HG02798 (cell line): ENCODE data around the gene MAML2.

Source experiments
- ATAC-seq: cut with Tn5 transposase; IDR thresholded peaks from one replicate; pipeline ENCODE4 v1.9.1; 2021; ENCODE audit warnings: mild to moderate bottlenecking; ENCODE audit not compliant: unreplicated experiment, poor library complexity

The MAML2 gene

GRCh38 chr11:96218901-96219300 is 124.1 kb downstream of the MAML2 start:
- ATAC-seq: no peak

GRCh38 chr11:96218006-96218405 is 125.0 kb downstream of the MAML2 start:
- no peak for ATAC-seq

GRCh38 chr11:96217206-96217605 is 125.8 kb downstream of the MAML2 start:
- ATAC-seq: no peak

GRCh38 chr11:96215826-96216225 is 127.2 kb downstream of the MAML2 start:
- ATAC-seq: no peak

GRCh38 chr11:96215110-96215782 is 127.7 kb downstream of the MAML2 start:
- peak; percentile 78 for ATAC-seq

GRCh38 chr11:96214777-96215109 is 128.3 kb downstream of the MAML2 start:
- ATAC-seq: no peak

GRCh38 chr11:96213500-96213899 is 129.5 kb downstream of the MAML2 start:
- no peak for ATAC-seq

- no peak for ATAC-seq
These were observed 131.6 kb downstream of the MAML2 start for GRCh38 chr11:96211436-96211835.

GRCh38 chr11:96207459-96208449 is 135.2 kb downstream of the MAML2 start:
- ATAC-seq: no peak

GRCh38 chr11:96206955-96207354 is 136.0 kb downstream of the MAML2 start:
- ATAC-seq: no peak

- no peak for ATAC-seq
These were observed 137.6 kb downstream of the MAML2 start for GRCh38 chr11:96205460-96205809.

GRCh38 chr11:96204721-96205459 is 138.1 kb downstream of the MAML2 start:
- ATAC-seq: no peak

- no peak for ATAC-seq
These were observed 138.7 kb downstream of the MAML2 start for GRCh38 chr11:96204366-96204659.

GRCh38 chr11:96203567-96204365 is 139.2 kb downstream of the MAML2 start:
- no peak for ATAC-seq

GRCh38 chr11:96200243-96200642 is 142.8 kb downstream of the MAML2 start:
- ATAC-seq: no peak

GRCh38 chr11:96199563-96200025 is 143.4 kb downstream of the MAML2 start:
- ATAC-seq: no peak

- ATAC-seq: peak; percentile 78
These were observed 144.9 kb downstream of the MAML2 start for GRCh38 chr11:96197801-96198701.

GRCh38 chr11:96197103-96197502 is 145.9 kb downstream of the MAML2 start:
- ATAC-seq: no peak

GRCh38 chr11:96196181-96196662 is 146.8 kb downstream of the MAML2 start:
- no peak for ATAC-seq
